Mesenchymal stem cell (in vitro differentiated cells and primary cell): Measurements from ENCODE around the gene TIPARP.
A peak's percentile ranks its signal among the peaks of the same experiment; 100 is the strongest.

ENCODE experiments used
- DNase-seq: peaks from one replicate; pipeline ENCODE4 v3.0.0-alpha.2; 2013
- H2AFZ ChIP-seq: one replicate; pipeline ENCODE4 v1.6.1; 2013; ENCODE audit warnings: low read depth, mild to moderate bottlenecking, control low read depth, inconsistent platforms, low read length, moderate library complexity
- H2AK5ac ChIP-seq: 2 replicates; pipeline ENCODE4 v1.6.1; 2013; ENCODE audit warnings: low read length, moderate library complexity, mild to moderate bottlenecking, inconsistent platforms; ENCODE audit not compliant: severe bottlenecking
- H2BK120ac ChIP-seq: one replicate; pipeline ENCODE4 v1.6.1; 2013; ENCODE audit warnings: low read depth, mild to moderate bottlenecking, inconsistent platforms, low read length, moderate library complexity
- H2BK12ac ChIP-seq, 2 experiments: one replicate each; pipeline ENCODE4 v1.6.1; 2013; ENCODE audit warnings: inconsistent platforms in 2 of 2, low read length in 2 of 2, mild to moderate bottlenecking in 2 of 2, moderate library complexity in 2 of 2, control low read depth in 1 of 2
- H2BK15ac ChIP-seq: one replicate; pipeline ENCODE4 v1.6.1; 2013; ENCODE audit warnings: mild to moderate bottlenecking, low read depth, inconsistent platforms; ENCODE audit not compliant: poor library complexity, severe bottlenecking
- H2BK5ac ChIP-seq: 2 replicates; pipeline ENCODE4 v1.6.1; 2013; ENCODE audit warnings: low read depth, mild to moderate bottlenecking, low read length, control low read depth, inconsistent platforms; ENCODE audit not compliant: poor library complexity, severe bottlenecking
- H3K14ac ChIP-seq, 2 experiments: one replicate each; pipeline ENCODE4 v1.6.1; 2013; ENCODE audit warnings: inconsistent platforms in 2 of 2, low read length in 2 of 2, control low read depth in 1 of 2, mild to moderate bottlenecking in 1 of 2, moderate library complexity in 1 of 2
- H3K18ac ChIP-seq, 2 experiments: one replicate each; pipeline ENCODE4 v1.6.1; 2013; ENCODE audit warnings: inconsistent platforms in 2 of 2, low read length in 2 of 2, control low read depth in 1 of 2, low read depth in 1 of 2, mild to moderate bottlenecking in 1 of 2
- H3K23ac ChIP-seq, 2 experiments: one replicate each; pipeline ENCODE4 v1.6.1; 2013; ENCODE audit warnings: inconsistent platforms in 2 of 2, low read length in 2 of 2, mild to moderate bottlenecking in 2 of 2, moderate library complexity in 2 of 2, control low read depth in 1 of 2
- H3K27ac ChIP-seq: 2 replicates; pipeline ENCODE4 v1.5.1; 2013; ENCODE audit warnings: mild to moderate bottlenecking, moderate library complexity, low read length, control low read depth, inconsistent platforms; ENCODE audit not compliant: poor library complexity, severe bottlenecking
- H3K27me3 ChIP-seq, 2 experiments: 2 replicates each; pipeline versions ENCODE4 v1.6.1 to v1.7.0; 2013; ENCODE audit warnings: low read length in 2 of 2, mild to moderate bottlenecking in 2 of 2, moderate library complexity in 2 of 2, control low read depth in 1 of 2, inconsistent platforms in 1 of 2; ENCODE audit not compliant: control insufficient read depth in 1 of 2, insufficient read depth in 1 of 2
- H3K36me3 ChIP-seq, 2 experiments: 2 replicates each; pipeline versions ENCODE4 v1.6.1 to v1.7.0; 2013; ENCODE audit warnings: low read length in 2 of 2, control low read depth in 1 of 2, inconsistent platforms in 1 of 2, low read depth in 1 of 2, mild to moderate bottlenecking in 1 of 2; ENCODE audit not compliant: insufficient read depth in 2 of 2, control insufficient read depth in 1 of 2
- H3K4ac ChIP-seq, 2 experiments: one replicate each; pipeline ENCODE4 v1.6.1; 2013; ENCODE audit warnings: inconsistent platforms in 2 of 2, low read length in 2 of 2, mild to moderate bottlenecking in 2 of 2, moderate library complexity in 2 of 2, control low read depth in 1 of 2, low read depth in 1 of 2
- H3K4me1 ChIP-seq: 2 replicates; pipeline ENCODE4 v1.6.1; 2013; ENCODE audit warnings: low read depth, low read length, control low read depth; ENCODE audit not compliant: control insufficient read depth, insufficient read depth
- H3K4me2 ChIP-seq: 2 replicates; pipeline ENCODE4 v1.6.1; 2013; ENCODE audit warnings: low read length, mild to moderate bottlenecking, inconsistent platforms; ENCODE audit not compliant: poor library complexity, severe bottlenecking
- H3K4me3 ChIP-seq, 2 experiments: 2 replicates each; pipeline versions ENCODE4 v1.5.1 to v1.7.0; 2013; ENCODE audit warnings: low read length in 2 of 2, mild to moderate bottlenecking in 2 of 2, control low read depth in 1 of 2, low read depth in 1 of 2; ENCODE audit not compliant: insufficient read depth in 1 of 2
- H3K79me1 ChIP-seq: replicated peaks from 2 replicates; pipeline ENCODE4 v1.6.1; 2013; ENCODE audit warnings: mild to moderate bottlenecking, control low read depth, low read length, inconsistent platforms; ENCODE audit not compliant: poor library complexity, severe bottlenecking
- H3K9ac ChIP-seq: 2 replicates; pipeline ENCODE4 v1.7.0; 2013; ENCODE audit warnings: mild to moderate bottlenecking, low read length, moderate library complexity
- H3K9me3 ChIP-seq: 2 replicates; pipeline ENCODE4 v1.7.0; 2013; ENCODE audit warnings: mild to moderate bottlenecking, low read length; ENCODE audit not compliant: control insufficient read depth
- H4K8ac ChIP-seq: one replicate; pipeline ENCODE4 v1.6.1; 2013; ENCODE audit warnings: inconsistent platforms, mild to moderate bottlenecking, low read length, moderate library complexity
- H4K91ac ChIP-seq: one replicate; pipeline ENCODE4 v1.6.1; 2013; ENCODE audit warnings: mild to moderate bottlenecking, low read length, inconsistent platforms
- WGBS: methylation state at CpG from one replicate; pipeline ENCODE4 v1.1.7; 2013; ENCODE audit warnings: mixed read lengths; 5-methylcytosine and 5-hydroxymethylcytosine counted together

The TIPARP gene

DNA sequence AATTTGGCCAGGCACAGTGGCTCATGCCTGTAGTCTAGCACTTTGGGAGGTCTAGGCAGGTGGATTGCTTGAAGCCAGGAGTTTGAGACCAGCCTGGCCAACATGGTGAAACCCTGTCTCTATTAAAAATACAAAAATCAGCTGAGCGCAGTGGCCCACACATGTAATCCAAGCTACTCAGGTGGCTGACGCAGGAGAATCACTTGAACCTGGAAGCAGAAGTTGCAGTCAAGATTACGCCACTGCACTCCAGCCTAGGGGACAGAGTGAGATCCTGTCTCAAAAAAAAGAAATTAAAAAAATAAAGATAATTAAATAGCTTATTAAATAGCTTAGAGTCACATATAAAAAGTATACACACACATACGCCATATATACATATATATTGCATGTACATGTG, 3.7 kb upstream of the TIPARP start:
- Histone ChIP-seq H3K9me3 (no peaks in the 10 kb centered on the region), H3K18ac (no peak overlapping the region), H3K9ac (no peak overlapping the region), H3K79me1 (no peaks in the 10 kb centered on the region), H4K91ac (no peak overlapping the region), H2BK120ac (no peak overlapping the region), H3K36me3 (no peaks in the 10 kb centered on the region), H3K14ac (no peak overlapping the region), H3K4me1 (peaks cover 2% of the 10 kb centered on the region), H3K4me3 (no peak overlapping the region), H3K27me3 (no peaks in the 10 kb centered on the region), H3K4me2 (no peak overlapping the region), H2AFZ (no peak overlapping the region), H3K4ac (no peak overlapping the region), H2BK5ac (no peak overlapping the region), H3K23ac (no peak overlapping the region), H2BK15ac (no peak overlapping the region), H2BK12ac (no peak overlapping the region), H4K8ac (no peak overlapping the region), H2AK5ac (no peak overlapping the region), H3K27ac (no peak overlapping the region)
- DNase-seq = no peak
- 67% methylated on average over 3 of the region's 4 CpGs for WGBS

DNA sequence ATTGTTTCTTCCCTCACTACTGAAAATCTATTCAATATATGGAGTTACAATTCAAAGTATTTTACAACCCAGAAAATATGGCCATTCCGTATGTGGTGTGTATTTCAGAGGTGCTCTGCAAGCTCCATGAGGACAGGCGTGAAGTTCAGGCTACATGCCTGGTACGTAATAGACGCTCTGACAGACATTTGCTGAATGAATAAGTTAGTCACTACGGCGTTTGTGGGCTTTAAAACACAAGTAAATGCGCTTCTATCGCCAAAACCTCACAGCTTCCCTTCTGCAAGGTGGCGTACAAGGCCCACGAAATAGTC, 701 bp upstream of the TIPARP start:
- Histone ChIP-seq H2BK5ac (no peak overlapping the region), H2BK15ac (no peak overlapping the region), H2BK12ac (peak overlapping the region in 1 of 2 experiments; percentile 84), H3K36me3 (peaks cover 5 to 12% of the 10 kb centered on the region in 2 experiments), H3K4me2 (peak overlapping the region; percentile 94), H2BK120ac (no peak overlapping the region), H2AFZ (peak overlapping the region; percentile 89), H3K27ac (peak overlapping the region; percentile 79), H3K9ac (peak overlapping the region; percentile 99), H3K79me1 (no peaks in the 10 kb centered on the region), H3K4ac (peak overlapping the region in 1 of 2 experiments; percentile 61), H3K9me3 (no peaks in the 10 kb centered on the region), H2AK5ac (no peak overlapping the region), H3K27me3 (no peaks in the 10 kb centered on the region), H4K8ac (no peak overlapping the region), H3K4me1 (peaks cover 2% of the 10 kb centered on the region), H3K18ac (peak overlapping the region in 1 of 2 experiments; percentile 96), H4K91ac (no peak overlapping the region), H3K14ac (no peak overlapping the region), H3K4me3 (peak overlapping the region; percentile 83 to 97), H3K23ac (peak overlapping the region in 1 of 2 experiments; percentile 59)
- no peak for DNase-seq
- 9% methylated on average over 10 of the region's 10 CpGs for WGBS

DNA sequence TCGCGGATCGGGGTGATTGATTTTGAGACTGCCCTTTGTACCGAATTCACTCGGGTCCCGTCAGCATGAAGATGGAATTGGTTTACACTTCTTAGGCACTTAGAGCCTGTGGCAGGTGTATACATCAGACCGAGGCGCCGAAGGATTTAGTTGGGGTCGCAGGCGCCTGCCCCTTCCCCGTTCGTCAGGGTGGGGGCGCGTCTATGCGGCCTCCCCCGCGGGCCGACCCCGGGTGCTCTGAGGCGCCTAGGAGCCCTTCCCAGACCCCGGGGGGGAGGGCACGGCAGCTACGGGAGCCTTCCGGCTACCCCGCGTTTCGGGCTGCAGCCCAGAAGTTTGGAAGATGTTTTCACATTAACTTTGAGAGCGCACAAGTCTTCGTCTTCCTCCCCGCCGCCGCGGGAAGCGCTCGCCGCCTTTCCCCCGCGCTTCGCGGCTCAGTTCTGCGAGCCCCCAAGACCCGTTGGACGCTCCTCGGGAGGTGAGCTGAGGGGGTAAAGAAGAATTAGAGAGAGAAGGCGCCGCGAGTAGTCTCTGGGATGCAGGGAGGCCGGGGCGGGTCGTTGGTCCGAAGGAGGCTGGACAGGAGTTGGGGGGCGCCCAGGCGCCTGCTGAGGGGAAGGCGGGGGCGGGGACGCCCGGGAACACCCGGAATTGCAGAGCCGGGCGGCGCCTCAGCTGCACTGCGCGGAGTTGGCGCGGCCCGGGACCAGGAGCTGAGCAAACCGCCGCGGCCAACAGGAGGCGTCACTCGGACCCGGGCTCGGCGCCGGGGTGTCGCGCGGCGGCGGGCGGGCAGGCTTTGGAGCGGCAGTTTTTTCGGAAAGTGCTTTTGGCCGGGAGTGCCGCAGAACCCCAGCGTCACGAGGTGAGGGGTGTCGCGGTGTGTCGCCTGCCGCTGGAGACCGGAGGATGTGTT, 780 bp downstream of the TIPARP start:
- peaks cover 2% of the 10 kb centered on the region for H3K4me1 ChIP-seq
- DNase-seq = peak; percentile 60

More for the DNA sequence above, 780 bp downstream of the TIPARP start:
- no peaks in the 10 kb centered on the region for H3K27me3 ChIP-seq
- peak overlapping the region in 1 of 2 experiments; percentile 78 for H2BK12ac ChIP-seq
- H3K79me1 ChIP-seq = no peaks in the 10 kb centered on the region
- peak overlapping the region; percentile 40 for H2BK15ac ChIP-seq
- no peak overlapping the region for H4K8ac ChIP-seq
- H3K4ac ChIP-seq = peak overlapping the region in 1 of 2 experiments; percentile 61
- H3K27ac ChIP-seq = peak overlapping the region; percentile 79
- H3K14ac ChIP-seq = peak overlapping the region in 1 of 2 experiments; percentile 79
- H3K36me3 ChIP-seq = peaks cover 5 to 27% of the 10 kb centered on the region in 2 experiments
- no peak overlapping the region for H2AK5ac ChIP-seq
- peak overlapping the region; percentile 81 for H3K4me2 ChIP-seq
- under 1% methylated on average over 82 of the region's 93 CpGs for WGBS
- peak overlapping the region; percentile 79 for H2BK120ac ChIP-seq
- H3K9ac ChIP-seq = peak overlapping the region; percentile 99
- H3K9me3 ChIP-seq = no peaks in the 10 kb centered on the region
- H4K91ac ChIP-seq = peak overlapping the region; percentile 39
- H2BK5ac ChIP-seq = peak overlapping the region; percentile 73
- H2AFZ ChIP-seq = peak overlapping the region; percentile 39
- H3K18ac ChIP-seq = peak overlapping the region; percentile 87 to 97
- peak overlapping the region; percentile 83 to 97 for H3K4me3 ChIP-seq
- H3K23ac ChIP-seq = peak overlapping the region; percentile 41 to 96
